Stimulated activated CD4-positive, alpha-beta T cell treated with anti-CD3 and anti-CD28 coated beads, Interleukin-2, amount 100 ng/mL, for 24 hours (primary cell): ENCODE data around the gene OSBPL9.
"Not testable (repeated sequence)": the region's sequence is repeated elsewhere in the genome, so short reads cannot be mapped to it uniquely, and the experiment has no call there.

Source experiments
- DNase-seq, 2 donors: peaks; one replicate each; pipeline ENCODE4 v3.0.0-alpha.2; 2020

The OSBPL9 gene

DNA sequence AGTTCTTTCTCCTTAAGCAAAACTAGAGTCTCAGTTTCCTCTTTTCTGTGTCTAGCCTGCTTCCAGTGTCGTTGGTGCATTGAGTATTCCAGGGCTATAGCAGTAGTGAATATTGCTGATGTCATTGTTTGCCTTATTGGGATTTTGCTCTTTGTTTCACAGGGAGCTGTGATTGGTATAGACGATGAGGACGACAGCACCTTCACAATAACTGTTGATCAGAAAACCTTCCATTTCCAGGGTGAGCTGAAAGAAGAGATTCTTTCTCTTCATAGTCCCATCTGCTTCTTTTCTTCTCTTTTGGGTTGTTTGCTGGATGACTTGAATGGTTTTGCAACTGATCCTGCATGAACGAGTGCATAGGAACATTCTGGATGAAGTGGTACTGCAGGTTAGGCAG lies 52.4 kb downstream of the OSBPL9 start:
- DNase-seq = no peak

- DNase-seq = no peak
These were observed 52.9 kb downstream of the OSBPL9 start for GRCh38 chr1:51669816-51670215.

DNA sequence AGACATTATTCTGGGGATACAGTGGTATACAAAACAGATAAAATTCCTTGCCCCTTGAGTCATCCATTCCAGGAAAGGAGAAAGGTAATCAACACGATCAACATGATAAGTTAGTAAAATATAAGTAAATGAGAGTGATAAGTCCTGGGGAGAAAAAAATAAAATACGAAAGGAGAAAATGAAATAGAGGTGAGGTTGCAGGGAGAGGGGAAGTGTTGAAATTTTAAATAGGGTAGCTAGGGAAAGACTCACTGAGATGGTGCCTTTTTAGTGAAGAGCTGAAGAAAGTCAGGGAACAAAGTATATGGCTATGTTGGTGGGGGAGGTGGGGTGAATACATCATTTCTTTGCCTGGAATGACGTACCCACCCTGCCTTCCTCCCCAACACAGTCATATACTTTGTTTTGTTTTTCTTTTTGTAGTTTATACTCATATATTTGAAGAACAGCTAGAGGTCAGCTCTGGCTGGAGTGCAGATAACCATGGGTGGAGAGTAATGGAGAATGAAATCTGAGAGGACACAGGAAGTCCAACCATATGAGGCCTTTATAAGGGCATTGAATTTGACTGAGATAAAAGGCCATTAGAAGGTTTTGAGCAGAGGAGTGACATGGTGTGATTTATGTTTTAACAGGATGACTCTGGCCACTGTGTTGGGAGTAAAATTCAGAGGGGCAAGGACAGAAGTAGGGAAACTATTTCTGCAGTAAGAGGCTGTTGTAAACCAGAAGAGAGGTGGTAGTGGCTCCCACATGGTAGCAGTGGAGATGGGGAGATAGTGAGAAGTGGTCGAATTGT lies 54.8 kb downstream of the OSBPL9 start:
- DNase-seq = no peak

GRCh38 chr1:51673279-51673678 lies 56.4 kb downstream of the OSBPL9 start:
- DNase-seq = no peak

DNA sequence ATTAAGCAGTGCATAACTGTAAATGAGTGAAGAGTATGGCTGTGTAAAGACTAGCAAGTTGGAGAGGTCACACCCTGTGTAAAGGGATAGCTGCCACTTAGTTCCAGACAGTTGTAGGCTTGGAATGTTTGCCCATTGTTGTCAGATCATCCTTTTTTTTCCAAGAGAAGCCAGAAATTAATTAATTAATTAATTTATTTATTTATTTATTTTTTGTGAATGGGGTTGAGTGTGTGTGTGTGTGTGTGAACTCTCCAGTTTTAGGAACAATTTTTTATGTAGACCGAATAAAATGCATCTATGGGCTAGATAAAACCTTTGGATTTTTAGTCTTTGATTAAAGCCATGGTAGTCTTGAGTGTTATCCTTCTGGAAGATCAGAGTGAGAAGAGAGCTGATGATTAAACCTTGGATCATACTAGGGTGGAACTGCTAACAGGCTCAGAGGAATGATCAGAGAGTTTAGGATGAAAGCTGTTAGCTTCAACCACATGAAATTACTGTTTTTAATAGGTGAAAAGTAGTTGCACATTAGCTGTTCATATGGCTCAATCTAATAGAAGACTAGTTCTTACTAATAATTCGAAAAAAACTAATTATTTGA lies 58.4 kb downstream of the OSBPL9 start:
- no peak for DNase-seq

GRCh38 chr1:51679435-51679834 lies 62.5 kb downstream of the OSBPL9 start:
- no peak for DNase-seq

- DNase-seq = no peak
These were observed 67.9 kb downstream of the OSBPL9 start for GRCh38 chr1:51684776-51685175.

DNA sequence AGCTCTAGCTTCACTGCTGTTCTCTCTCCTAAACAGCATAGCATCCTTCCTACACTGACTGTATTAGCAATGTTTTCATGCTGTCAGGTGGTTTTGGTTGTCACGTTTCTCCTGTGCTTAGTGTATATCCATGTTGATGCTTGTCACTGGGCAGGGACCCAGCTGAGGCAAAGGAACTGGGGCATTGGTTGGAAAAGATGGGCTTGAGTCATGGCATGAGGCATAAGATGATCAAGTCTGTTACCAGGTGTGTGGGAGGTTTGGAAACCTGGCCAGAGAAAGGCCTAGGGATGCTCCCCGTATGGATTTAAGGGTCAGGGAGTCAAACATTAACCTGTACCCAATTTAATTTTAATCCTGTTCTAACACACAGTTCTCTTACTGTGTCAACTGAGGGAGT lies 69.6 kb downstream of the OSBPL9 start:
- DNase-seq = no peak

DNA sequence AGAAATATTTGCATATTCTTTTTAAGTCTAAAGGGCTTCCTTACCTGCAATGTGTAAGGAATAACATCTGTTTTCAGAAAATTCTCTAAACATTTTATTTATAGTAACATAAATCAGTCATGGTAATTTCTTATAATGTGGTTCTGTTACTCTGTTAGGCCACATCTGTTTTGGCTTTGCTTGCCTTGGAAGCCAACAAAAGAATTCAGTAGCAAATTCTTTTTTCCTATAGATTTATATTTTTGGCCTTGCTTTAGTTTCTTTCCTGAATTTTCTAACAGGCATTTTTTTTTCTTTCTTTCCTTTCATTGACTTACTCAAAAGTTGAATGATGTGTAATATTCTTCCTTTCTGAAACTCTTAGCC lies 72.2 kb downstream of the OSBPL9 start:
- DNase-seq = no peak

GRCh38 chr1:51689643-51690042 lies 72.8 kb downstream of the OSBPL9 start:
- no peak for DNase-seq

DNA sequence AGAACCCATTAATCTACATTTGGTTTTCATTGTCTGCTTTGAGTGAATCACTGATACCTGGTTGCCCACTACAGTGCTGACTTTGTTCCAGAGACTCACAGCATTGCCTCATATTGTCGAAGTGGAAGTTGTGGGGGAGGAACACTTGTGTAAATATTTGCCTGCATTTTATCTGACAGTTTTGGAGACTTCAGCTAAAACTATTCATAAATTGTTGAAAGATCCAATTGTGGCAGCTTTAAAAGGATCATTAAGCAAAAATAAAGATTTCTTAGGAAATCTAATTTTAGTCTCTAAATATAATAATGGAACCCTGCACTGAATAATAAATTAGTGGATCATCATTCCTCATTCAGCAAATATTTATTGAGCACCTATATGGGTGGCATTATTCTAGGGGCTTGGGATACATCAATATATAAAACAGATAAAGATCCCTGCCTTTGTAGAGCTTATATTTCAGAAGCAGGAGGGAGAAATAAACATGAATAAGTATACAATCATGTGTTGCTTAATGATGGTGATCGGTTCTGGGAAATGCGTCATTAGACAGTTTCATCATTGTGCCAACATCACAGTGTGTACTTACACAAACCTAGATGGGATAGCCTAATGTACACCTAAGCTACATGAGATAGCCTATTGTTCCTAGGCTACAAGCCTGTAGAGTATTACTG lies 73.5 kb downstream of the OSBPL9 start:
- DNase-seq = no peak

DNA sequence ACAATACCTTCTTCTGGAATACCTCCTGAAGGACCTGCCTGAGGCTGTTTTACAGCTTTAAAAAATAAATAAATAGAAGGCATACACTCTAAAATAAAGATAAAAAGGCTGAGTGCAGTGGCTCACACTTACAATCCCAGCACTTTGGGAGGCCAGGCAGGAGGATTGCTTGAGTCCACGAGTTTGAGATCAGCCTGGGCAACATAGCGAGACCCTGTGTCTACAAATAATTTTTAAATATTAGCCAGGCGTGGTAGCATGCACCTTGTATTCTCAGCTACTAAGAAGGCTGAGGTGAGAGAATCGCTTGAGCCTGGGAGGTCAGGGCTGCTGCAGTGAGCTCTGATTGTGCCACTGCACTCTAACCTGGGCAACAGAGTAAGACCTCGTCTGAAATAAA lies 75.0 kb downstream of the OSBPL9 start:
- no peak for DNase-seq

GRCh38 chr1:51693419-51694155 lies 76.7 kb downstream of the OSBPL9 start:
- DNase-seq = no peak

DNA sequence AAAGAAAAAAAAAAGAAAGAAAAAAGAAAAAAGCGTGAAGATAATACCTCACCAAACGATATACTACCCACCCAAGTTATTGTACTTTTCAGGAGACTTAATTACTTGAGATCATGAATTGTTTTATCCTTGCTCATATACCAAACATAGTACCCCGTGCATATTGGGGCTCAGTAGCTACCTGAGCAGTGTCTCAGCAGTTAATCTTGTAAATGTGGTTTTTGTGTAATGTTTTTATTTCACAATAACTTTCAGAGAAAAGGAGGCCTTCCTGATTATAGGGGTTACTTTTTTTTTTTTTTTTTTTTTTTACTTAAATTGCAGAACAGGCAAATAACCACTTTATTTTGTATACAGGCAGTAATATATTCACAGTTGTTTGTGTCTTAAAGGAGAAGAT lies 80.3 kb downstream of the OSBPL9 start:
- DNase-seq = no peak

- DNase-seq = no peak
These were observed 82.5 kb downstream of the OSBPL9 start for GRCh38 chr1:51699391-51699790.

DNA sequence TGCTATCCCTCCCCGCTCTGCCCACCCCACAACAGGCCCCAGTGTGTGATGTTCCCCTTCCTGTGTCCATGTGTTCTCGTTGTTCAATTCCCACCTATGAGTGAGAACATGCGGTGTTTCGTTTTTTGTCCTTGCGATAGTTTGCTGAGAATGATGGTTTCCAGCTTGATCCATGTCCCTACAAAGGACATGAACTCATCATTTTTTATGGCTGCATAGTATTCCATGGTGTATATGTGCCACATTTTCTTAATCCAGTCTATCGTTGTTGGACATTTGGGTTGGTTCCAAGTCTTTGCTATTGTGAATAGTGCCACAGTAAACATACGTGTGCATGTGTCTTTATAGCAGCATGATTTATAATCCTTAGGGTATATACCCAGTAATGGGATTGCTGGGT lies 84.9 kb downstream of the OSBPL9 start:
- not testable (repeated sequence) for DNase-seq

- DNase-seq = not testable (repeated sequence)
These were observed 85.3 kb downstream of the OSBPL9 start for GRCh38 chr1:51702220-51702619.

GRCh38 chr1:51705035-51705434 lies 88.1 kb downstream of the OSBPL9 start:
- no peak for DNase-seq

DNA sequence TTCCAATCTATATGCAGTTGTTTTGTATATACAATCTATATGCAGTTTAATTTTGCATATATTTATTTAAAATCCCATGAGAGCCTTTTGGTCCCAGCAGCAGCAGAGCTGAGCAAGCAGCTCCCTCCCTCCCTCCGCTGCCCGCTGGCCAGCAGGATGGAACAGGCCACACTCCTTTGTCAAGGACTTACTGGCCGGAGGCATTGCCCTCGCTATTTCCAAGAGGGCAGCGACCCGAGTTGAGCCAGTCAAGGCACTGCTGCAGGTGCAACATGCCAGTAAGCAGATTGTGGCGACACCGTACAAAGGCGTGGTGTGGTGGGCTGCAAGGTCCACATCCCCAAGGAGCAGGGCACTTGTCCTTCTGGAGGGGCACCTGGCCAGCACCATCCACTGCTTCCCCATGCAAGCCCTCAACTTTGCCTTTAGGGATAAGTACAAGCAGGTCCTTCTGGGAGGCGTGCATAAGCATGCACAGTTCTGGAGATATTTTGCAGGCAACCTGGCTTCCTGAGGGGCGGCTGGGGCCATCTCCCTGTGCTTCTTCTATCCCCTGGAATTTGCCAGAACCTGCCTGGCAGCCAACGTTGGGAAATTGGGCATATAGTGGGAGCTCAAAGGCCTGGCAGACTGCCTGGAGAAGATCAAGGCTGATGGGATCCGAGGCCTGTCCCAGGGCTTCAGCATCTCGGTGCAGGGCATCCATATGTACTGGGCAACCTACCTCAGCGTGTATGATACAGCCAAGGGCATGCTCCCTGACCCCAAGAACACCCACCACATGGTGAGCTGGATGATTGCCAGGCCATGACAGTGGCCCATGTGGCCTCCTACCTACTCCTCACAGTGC lies 92.2 kb downstream of the OSBPL9 start:
- no peak for DNase-seq

DNA sequence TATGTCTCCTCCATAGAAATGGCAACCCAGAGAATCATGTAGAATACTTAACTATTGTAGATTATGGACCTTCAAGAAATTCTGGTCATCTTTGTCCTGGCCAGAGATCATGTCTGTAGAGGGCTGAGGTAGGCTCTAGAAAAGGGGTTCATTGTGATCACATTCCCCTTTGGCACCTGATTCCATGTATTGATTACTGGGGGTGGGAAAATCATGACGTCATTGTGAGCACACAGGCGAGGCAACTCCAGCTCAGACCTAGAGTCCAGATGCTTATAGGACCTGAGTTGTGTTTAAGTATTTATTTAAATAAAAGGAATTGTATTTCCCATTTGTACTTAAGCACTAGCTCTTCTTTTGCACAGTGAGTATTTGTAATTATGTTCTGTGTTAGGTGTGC lies 93.1 kb downstream of the OSBPL9 start:
- no peak for DNase-seq

- no peak for DNase-seq
These were observed 95.7 kb downstream of the OSBPL9 start for GRCh38 chr1:51712590-51712989.

DNA sequence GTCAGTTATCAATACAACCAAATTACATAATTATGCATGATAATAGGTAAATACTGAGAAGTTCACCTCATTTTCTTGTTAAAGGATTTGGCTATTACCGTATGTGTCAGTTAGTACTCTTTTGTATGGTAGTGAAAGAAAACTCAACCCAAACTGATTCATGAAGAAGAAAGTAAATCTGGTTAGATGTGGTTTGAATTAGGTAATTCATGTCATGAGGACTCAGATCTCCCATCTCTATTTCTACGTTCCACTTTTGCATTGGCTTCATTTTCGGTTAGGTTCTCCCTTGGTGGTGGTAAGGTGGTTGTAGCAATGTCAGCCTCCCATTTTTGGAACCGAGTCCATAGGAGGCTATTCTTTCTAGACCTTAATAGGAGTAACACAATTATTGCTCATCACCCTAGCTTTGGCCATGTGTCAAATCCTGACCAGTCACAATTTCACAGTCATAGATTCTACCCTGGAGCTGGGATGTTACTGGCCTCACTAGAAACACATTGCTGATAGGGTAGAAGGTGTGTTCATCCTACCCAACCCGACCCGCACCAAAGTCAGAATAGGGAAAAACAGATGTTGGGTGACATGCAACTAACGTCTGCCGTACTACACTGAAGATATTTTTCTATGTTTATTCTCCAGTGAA lies 97.6 kb downstream of the OSBPL9 start:
- no peak for DNase-seq
